AG09309 (cell line): ENCODE data around the gene SPAG16.

Experiments
- DNase-seq: peaks from one replicate; pipeline ENCODE4 v3.0.0-alpha.2; 2010; ENCODE audit warnings: low read depth
- H3K4me3 ChIP-seq: 2 replicates; pipeline ENCODE4 v1.5.1; 2011; ENCODE audit warnings: mild to moderate bottlenecking, low read depth, low read length, moderate library complexity; ENCODE audit not compliant: control insufficient read depth
- CTCF ChIP-seq: IDR thresholded peaks from 2 replicates; pipeline ENCODE4 v1.5.1; 2011; ENCODE audit warnings: mild to moderate bottlenecking, low read depth, low read length, inconsistent platforms; ENCODE audit not compliant: insufficient read depth, control insufficient read depth; ENCODE audit errors: missing control alignments

The SPAG16 gene

DNA sequence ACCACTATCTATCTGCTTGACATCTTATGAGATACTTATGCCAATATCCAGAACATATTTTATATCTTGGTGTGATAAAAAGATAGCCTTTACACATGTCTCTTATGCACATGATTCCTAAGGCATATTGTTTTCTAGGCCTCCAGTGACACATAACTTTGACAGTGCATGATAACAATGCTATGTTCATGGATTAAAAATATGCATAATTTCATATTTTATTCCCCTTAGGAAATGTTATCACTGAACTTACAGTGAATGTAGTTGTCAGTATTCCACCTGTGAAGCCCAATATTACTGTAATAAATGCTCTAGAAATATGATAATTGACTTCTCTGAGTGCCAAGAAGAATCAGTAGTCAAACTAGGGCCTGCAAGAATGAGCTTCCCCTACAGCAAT is 532.3 kb downstream of the SPAG16 start:
- H3K4me3 ChIP-seq = no peak overlapping the region
- no peak for DNase-seq
- TF ChIP-seq CTCF = no peak

DNA sequence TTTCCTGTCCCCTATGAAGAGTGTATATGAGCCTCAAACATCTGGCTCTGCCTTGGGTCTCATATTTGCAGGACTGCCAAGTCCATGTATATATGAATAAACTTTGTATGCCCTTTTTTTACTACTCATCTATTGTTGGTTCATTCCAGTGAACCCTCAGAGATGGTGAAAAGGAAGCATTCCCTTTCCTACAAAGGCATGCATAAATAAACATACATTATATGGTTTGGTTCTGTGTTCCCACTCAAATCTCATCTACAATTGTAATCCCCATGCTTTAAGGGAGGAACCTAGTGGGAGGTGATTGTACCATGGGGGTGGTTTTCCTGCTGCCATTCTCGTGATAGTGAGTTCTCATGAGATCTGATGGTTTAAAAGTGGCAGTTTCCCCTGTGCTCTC is 534.2 kb downstream of the SPAG16 start:
- no peak overlapping the region for H3K4me3 ChIP-seq
- DNase-seq = no peak
- TF ChIP-seq CTCF = no peak

- peak; percentile 75 for DNase-seq
- H3K4me3 ChIP-seq = no peak overlapping the region
- TF ChIP-seq CTCF = no peak
Observed at GRCh38 chr2:213834331-213834730, 550.1 kb downstream of the SPAG16 start.

- no peak for TF ChIP-seq CTCF
- H3K4me3 ChIP-seq = no peak overlapping the region
- peak; percentile 44 for DNase-seq
Observed at GRCh38 chr2:213834746-213835145, 550.5 kb downstream of the SPAG16 start.

- no peak for TF ChIP-seq CTCF
- DNase-seq = no peak
- H3K4me3 ChIP-seq = no peak overlapping the region
Observed at GRCh38 chr2:213846856-213847255, 562.6 kb downstream of the SPAG16 start.

- TF ChIP-seq CTCF = no peak
Observed at GRCh38 chr2:213847316-213847715, 563.1 kb downstream of the SPAG16 start.

GRCh38 chr2:213848631-213849030 is 564.4 kb downstream of the SPAG16 start:
- DNase-seq = peak; percentile 10
- no peak for TF ChIP-seq CTCF
- H3K4me3 ChIP-seq = no peak overlapping the region

More at GRCh38 chr2:213847316-213847715, 563.1 kb downstream of the SPAG16 start:
- DNase-seq = no peak
- H3K4me3 ChIP-seq = no peak overlapping the region
